Loucy (cell line): ENCODE results near the gene PGS1.
"Not testable (repeated sequence)": the region's sequence is repeated elsewhere in the genome, so short reads cannot be mapped to it uniquely, and the experiment has no call there.

Source experiments
- H2AFZ ChIP-seq: fragments of 200-600 bp; sonication (generic); 2 replicates; pipeline ENCODE4 v1.6.0; 2016; ENCODE audit warnings: antibody characterized with exemption, mild to moderate bottlenecking, low read length, moderate library complexity
- H3F3A ChIP-seq: fragments of 200-600 bp; 2 replicates; pipeline ENCODE4 v1.6.0; 2016; ENCODE audit warnings: antibody characterized with exemption, low read depth, mild to moderate bottlenecking
- H3K27me3 ChIP-seq: fragments of 200-600 bp; sonication (generic); 2 replicates; pipeline ENCODE4 v1.6.1; 2014; ENCODE audit warnings: low read length, mild to moderate bottlenecking; ENCODE audit not compliant: insufficient read depth, poor library complexity, severe bottlenecking
- H3K36me3 ChIP-seq: fragments of 200-600 bp; sonication (generic); 2 replicates; pipeline ENCODE4 v1.6.1; 2016; ENCODE audit warnings: low read length; ENCODE audit not compliant: insufficient read depth
- H3K4me1 ChIP-seq: fragments of 200-600 bp; sonication (generic); 2 replicates; pipeline ENCODE4 v1.5.1; 2014; ENCODE audit warnings: low read length, mild to moderate bottlenecking; ENCODE audit not compliant: insufficient read depth, poor library complexity, severe bottlenecking
- H3K4me2 ChIP-seq: fragments of 200-600 bp; sonication (generic); 2 replicates; pipeline ENCODE4 v1.6.0; 2014; ENCODE audit warnings: antibody characterized with exemption, low read length, low read depth, mild to moderate bottlenecking; ENCODE audit not compliant: poor library complexity, severe bottlenecking
- H3K4me3 ChIP-seq: fragments of 200-600 bp; sonication (generic); 2 replicates; pipeline ENCODE4 v1.5.1; 2014; ENCODE audit warnings: low read length, mild to moderate bottlenecking, mixed read lengths; ENCODE audit not compliant: poor library complexity, severe bottlenecking
- H3K79me2 ChIP-seq: fragments of 200-600 bp; sonication (generic); 2 replicates; pipeline ENCODE4 v1.6.1; 2014; ENCODE audit warnings: low read length; ENCODE audit not compliant: insufficient read depth
- H3K9ac ChIP-seq: fragments of 200-600 bp; sonication (generic); 2 replicates; pipeline ENCODE4 v1.6.0; 2014; ENCODE audit warnings: mild to moderate bottlenecking, low read depth, low read length, moderate library complexity; ENCODE audit not compliant: poor library complexity, severe bottlenecking
- H3K9me2 ChIP-seq: fragments of 200-600 bp; sonication (generic); replicated peaks from 2 replicates; pipeline ENCODE4 v1.6.1; 2016; ENCODE audit warnings: low read depth, low read length, mixed read lengths
- H3K9me3 ChIP-seq: fragments of 200-600 bp; sonication (generic); 2 replicates; pipeline ENCODE4 v1.6.1; 2014; ENCODE audit warnings: mild to moderate bottlenecking, antibody characterized with exemption, low read length, low read depth; ENCODE audit not compliant: insufficient read depth
- H4K20me1 ChIP-seq: fragments of 200-600 bp; sonication (generic); 2 replicates; pipeline ENCODE4 v1.6.0; 2014; ENCODE audit warnings: antibody characterized with exemption, low read length, mild to moderate bottlenecking; ENCODE audit not compliant: insufficient read depth, poor library complexity, severe bottlenecking
- CTCF ChIP-seq: fragments of 200-600 bp; sonication (generic); conservative IDR thresholded peaks from 2 replicates; pipeline ENCODE4 v1.5.1; 2014; ENCODE audit warnings: mild to moderate bottlenecking, antibody characterized with exemption, low read length
- EZH2phosphoT487 ChIP-seq: fragments of 200-600 bp; IDR thresholded peaks from 2 replicates; pipeline ENCODE4 v1.6.1; 2018; ENCODE audit warnings: antibody characterized with exemption, mild to moderate bottlenecking, moderate library complexity, borderline replicate concordance

The PGS1 gene

DNA sequence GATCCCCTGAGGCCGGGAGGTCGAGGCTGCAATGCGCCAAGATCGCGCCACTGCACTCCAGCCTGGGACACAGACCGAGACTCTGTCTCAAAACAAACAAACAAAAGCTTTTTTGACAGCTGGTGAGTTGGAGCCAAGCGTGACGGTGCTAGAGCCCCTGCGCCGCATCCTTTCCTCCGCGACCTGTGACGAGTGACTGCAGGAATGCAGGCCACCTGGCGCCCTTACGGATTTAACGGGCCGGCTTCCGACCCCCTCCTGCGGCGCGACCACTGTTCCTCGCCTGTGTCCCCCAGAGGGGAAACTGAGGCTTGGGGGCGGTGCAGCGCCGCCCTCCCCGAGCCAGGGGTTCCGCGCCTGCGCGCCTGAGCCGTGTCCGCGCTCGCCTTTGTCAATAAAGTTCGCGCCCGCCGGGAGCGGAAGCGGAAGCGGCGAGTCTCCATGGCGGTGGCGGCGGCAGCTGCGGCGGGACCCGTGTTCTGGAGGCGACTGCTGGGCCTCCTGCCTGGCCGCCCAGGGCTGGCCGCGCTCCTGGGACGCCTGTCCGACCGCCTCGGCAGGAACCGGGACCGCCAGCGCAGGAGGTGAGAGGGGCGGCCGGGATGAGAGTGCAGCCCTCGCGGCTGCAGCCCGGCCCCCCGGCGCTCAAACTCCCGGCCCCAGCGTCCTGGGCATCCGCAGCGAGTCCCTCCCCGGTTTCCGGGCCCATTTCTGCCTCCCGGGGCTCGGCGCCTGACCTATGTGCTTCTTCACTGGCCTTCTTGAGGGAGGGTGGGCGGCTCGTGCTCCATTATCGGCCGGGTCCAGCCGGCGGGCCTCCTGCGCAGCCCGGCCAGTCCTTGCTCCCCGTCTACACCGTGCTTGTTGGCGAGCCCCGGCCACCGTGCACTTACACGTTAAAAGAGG lies at the start of gene PGS1:
Gene PGS1, plus strand, starts transcription at position 425 of the 906 bp plus-strand sequence. Its CDS starts 17 bp downstream, at position 442.
- Histone ChIP-seq H2AFZ (peak within 1 kb of the TSS; percentile 100), H3K4me3 (peak within 1 kb of the TSS; percentile 95), H3K9me2 (no peaks in the 10 kb centered on the region), H4K20me1 (peaks cover 14% of the 10 kb centered on the region), H3K9ac (peak within 1 kb of the TSS; percentile 87), H3K4me1 (peaks cover 47% of the 10 kb centered on the region), H3K4me2 (peak within 1 kb of the TSS; percentile 99), H3K27me3 (no peaks in the 10 kb centered on the region), H3K36me3 (no peaks in the 10 kb centered on the region), H3K9me3 (no peaks in the 10 kb centered on the region), H3F3A (peaks cover 18% of the 10 kb centered on the region), H3K79me2 (peaks cover 49% of the 10 kb centered on the region)
- TF ChIP-seq EZH2phosphoT487: no peak
- no peak for TF ChIP-seq CTCF

- no peak for TF ChIP-seq CTCF
- TF ChIP-seq EZH2phosphoT487: no peak
- no peak overlapping the region for H3K4me3 ChIP-seq
- no peaks in the 10 kb centered on the region for H3F3A ChIP-seq
- H3K36me3 ChIP-seq: no peaks in the 10 kb centered on the region
- H3K4me2 ChIP-seq: no peak overlapping the region
- H3K9ac ChIP-seq: no peak overlapping the region
- H2AFZ ChIP-seq: no peak overlapping the region
- no peaks in the 10 kb centered on the region for H3K79me2 ChIP-seq
- no peaks in the 10 kb centered on the region for H3K9me2 ChIP-seq
- H3K27me3 ChIP-seq: no peaks in the 10 kb centered on the region
- H3K9me3 ChIP-seq: no peaks in the 10 kb centered on the region
- H4K20me1 ChIP-seq: no peaks in the 10 kb centered on the region
- peaks cover 6% of the 10 kb centered on the region for H3K4me1 ChIP-seq
These were observed 49.0 kb upstream of the PGS1 start for GRCh38 chr17:78329263-78330059.

DNA sequence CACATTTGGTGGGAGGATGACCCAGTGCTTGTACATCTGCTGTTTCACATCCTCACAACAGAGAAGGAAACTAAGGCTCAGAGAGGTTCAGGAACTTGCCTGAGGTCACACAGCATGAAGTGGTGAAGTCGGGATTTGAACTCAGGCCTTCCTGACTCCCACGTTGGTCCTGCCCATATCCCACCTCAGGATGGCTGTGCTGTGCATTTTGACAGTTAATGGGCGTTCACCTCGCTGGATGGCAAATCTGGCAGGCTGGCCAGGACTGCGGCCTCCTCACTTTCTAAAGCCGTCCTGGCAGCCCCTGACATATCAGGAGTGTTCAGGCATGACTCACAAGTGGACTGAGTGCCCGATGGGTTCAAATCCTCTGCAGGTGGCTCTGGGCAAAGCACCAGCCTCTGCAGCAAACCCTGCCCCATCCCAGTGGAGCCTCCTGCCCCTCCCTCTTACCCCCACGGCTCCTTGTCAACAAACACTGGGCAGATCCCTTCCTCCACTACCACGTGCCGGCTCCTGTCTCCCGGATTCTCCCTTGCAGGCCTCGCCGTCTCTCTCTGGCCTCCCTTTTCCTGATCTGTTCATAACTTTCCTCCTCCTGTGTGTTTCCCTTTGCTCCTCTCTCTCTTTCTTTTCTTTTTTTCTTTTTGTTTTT lies 47.8 kb upstream of the PGS1 start:
- Histone ChIP-seq H3F3A (no peaks in the 10 kb centered on the region), H3K9ac (no peak overlapping the region)

GRCh38 chr17:78331355-78331754 lies 47.1 kb upstream of the PGS1 start:
- H4K20me1 ChIP-seq, H3K9me2 ChIP-seq, H3F3A ChIP-seq, H3K9ac ChIP-seq, H3K9me3 ChIP-seq, H2AFZ ChIP-seq, H3K79me2 ChIP-seq, H3K36me3 ChIP-seq, H3K4me1 ChIP-seq, H3K4me2 ChIP-seq, H3K4me3 ChIP-seq, H3K27me3 ChIP-seq: not testable (repeated sequence)

More for the DNA sequence above, 47.8 kb upstream of the PGS1 start:
- H3K4me1 ChIP-seq: peaks cover 6% of the 10 kb centered on the region
- H2AFZ ChIP-seq: no peak overlapping the region
- no peaks in the 10 kb centered on the region for H3K9me2 ChIP-seq
- H3K79me2 ChIP-seq: no peaks in the 10 kb centered on the region
- no peaks in the 10 kb centered on the region for H4K20me1 ChIP-seq
- H3K9me3 ChIP-seq: no peaks in the 10 kb centered on the region
- no peak overlapping the region for H3K4me3 ChIP-seq
- no peak for TF ChIP-seq EZH2phosphoT487
- TF ChIP-seq CTCF: no peak
- H3K4me2 ChIP-seq: no peak overlapping the region
- H3K27me3 ChIP-seq: no peaks in the 10 kb centered on the region
- H3K36me3 ChIP-seq: no peaks in the 10 kb centered on the region
